Frontal cortex (tissue), 4 donors: ENCODE results near the gene NRXN2. TPM values are rescaled to one million over a fixed set of nuclear protein-coding genes. Genes with fewer than 3 reads are reported as not detected.
A peak's percentile ranks its signal among the peaks of the same experiment; 100 is the strongest.

Experiments
- DNase-seq, 2 donors: peaks; one replicate each; pipeline ENCODE4 v3.0.0; 2012; ENCODE audit warnings: low spot score in 2 of 2
- FAIRE-seq: peaks from 2 replicates; lab custom pipeline; 2012; peaks lifted over from hg19 to GRCh38; lab: Jason Lieb, UNC
- total RNA-seq: library from RNA; depleted of rRNA; stranded (reverse); fragments of >200 nt; gene quantifications from one replicate; pipeline ENCODE4 v1.2.3, GENCODE V29; 2014
- donor health status: control.
- donor health status: control.
- donor health status: control.

NRXN2 gene
- total RNA-seq, 1 donor from 2014 or later, result 204 TPM

GRCh38 chr11:64619811-64620380 lies 103.1 kb downstream of the NRXN2 start:
- no peak for DNase-seq
- FAIRE-seq, result no peak

- DNase-seq (no peak), FAIRE-seq (no peak)
Observed at GRCh38 chr11:64619196-64619595, 103.8 kb downstream of the NRXN2 start.

GRCh38 chr11:64616817-64617216 lies 106.2 kb downstream of the NRXN2 start:
- DNase-seq (no peak), FAIRE-seq (no peak)

- FAIRE-seq (no peak), DNase-seq (no peak)
Observed at GRCh38 chr11:64614917-64615316, 108.1 kb downstream of the NRXN2 start.

GRCh38 chr11:64613648-64614047 lies 109.3 kb downstream of the NRXN2 start:
- DNase-seq (no peak), FAIRE-seq (no peak)

- FAIRE-seq (no peak), DNase-seq (no peak)
Observed at GRCh38 chr11:64611869-64612646, 110.9 kb downstream of the NRXN2 start.

- DNase-seq, result no peak
- no peak for FAIRE-seq
Observed at GRCh38 chr11:64611176-64611575, 111.8 kb downstream of the NRXN2 start.

GRCh38 chr11:64610596-64610995 lies 112.4 kb downstream of the NRXN2 start:
- no peak for DNase-seq
- no peak for FAIRE-seq

GRCh38 chr11:64609436-64610047 lies 113.5 kb downstream of the NRXN2 start:
- DNase-seq, result no peak
- no peak for FAIRE-seq

GRCh38 chr11:64608636-64609035 lies 114.4 kb downstream of the NRXN2 start:
- FAIRE-seq (no peak), DNase-seq (no peak)

GRCh38 chr11:64608046-64608445 lies 115.0 kb downstream of the NRXN2 start:
- FAIRE-seq (no peak), DNase-seq (peak; percentile 59 to 62)

- FAIRE-seq (no peak), DNase-seq (no peak)
Observed at GRCh38 chr11:64607381-64607985, 115.5 kb downstream of the NRXN2 start.

- DNase-seq, result no peak
- FAIRE-seq, result no peak
Observed at GRCh38 chr11:64606796-64607380, 116.1 kb downstream of the NRXN2 start.

- FAIRE-seq, result no peak
- DNase-seq, result no peak
Observed at GRCh38 chr11:64605656-64606585, 117.1 kb downstream of the NRXN2 start.

- DNase-seq (peak in 1 of 2 donors; percentile 56), FAIRE-seq (no peak)
Observed at GRCh38 chr11:64605244-64605560, 117.8 kb downstream of the NRXN2 start.

GRCh38 chr11:64604458-64605243 lies 118.3 kb downstream of the NRXN2 start:
- FAIRE-seq, result no peak
- DNase-seq, result no peak

GRCh38 chr11:64603411-64604110 lies 119.4 kb downstream of the NRXN2 start:
- FAIRE-seq (no peak), DNase-seq (no peak)

- FAIRE-seq, result no peak
- DNase-seq, result no peak
Observed at GRCh38 chr11:64602466-64603070, 120.4 kb downstream of the NRXN2 start.
